Left ventricle myocardium inferior (tissue), 1 donor: ENCODE data around the gene LCN1. TPM values are rescaled to one million over a fixed set of nuclear protein-coding genes. Genes with fewer than 3 reads are reported as not detected.

Source experiments
- DNase-seq: peaks from one replicate; pipeline ENCODE4 v3.0.0-alpha.2; 2020
- H3K27ac ChIP-seq: fragments of 200-600 bp; replicated peaks from 2 replicates; pipeline ENCODE4 v1.8.0; 2021
- H3K27me3 ChIP-seq: fragments of 200-600 bp; 2 replicates; pipeline ENCODE4 v1.8.0; 2021; ENCODE audit warnings: low read depth
- H3K36me3 ChIP-seq: fragments of 200-600 bp; 2 replicates; pipeline ENCODE4 v1.8.0; 2021
- H3K4me1 ChIP-seq: fragments of 200-600 bp; 2 replicates; pipeline ENCODE4 v1.8.0; 2021
- H3K4me3 ChIP-seq: fragments of 200-600 bp; 2 replicates; pipeline ENCODE4 v1.8.0; 2021; ENCODE audit warnings: mild to moderate bottlenecking, moderate library complexity
- H3K9me3 ChIP-seq: fragments of 200-600 bp; replicated peaks from 2 replicates; pipeline ENCODE4 v1.8.0; 2021
- CTCF ChIP-seq: fragments of 200-600 bp; IDR thresholded peaks from 2 replicates; pipeline ENCODE4 v1.8.0; 2021; ENCODE audit warnings: antibody characterized with exemption, mild to moderate bottlenecking, borderline replicate concordance
- intact Hi-C: fragments of 100-400 bp; cut with micrococcal nuclease; formaldehyde crosslinking; loops from one replicate; pipeline ENCODE4 v1.11.0; 2022
- total RNA-seq: library from RNA; stranded (reverse); fragmentation: NEBNext Ultra II Directional; extraction: Animal tissue kit (Norgen Biotek cat#: 25700); gene quantifications from one replicate; pipeline ENCODE4 v1.2.1, GENCODE V29; 2021
- donor health status: DM: no; HTN: yes; CAD: no; lungs with severe emphysema.

LCN1 gene
- total RNA-seq, 1 donor from 2014 or later, result not detected

DNA sequence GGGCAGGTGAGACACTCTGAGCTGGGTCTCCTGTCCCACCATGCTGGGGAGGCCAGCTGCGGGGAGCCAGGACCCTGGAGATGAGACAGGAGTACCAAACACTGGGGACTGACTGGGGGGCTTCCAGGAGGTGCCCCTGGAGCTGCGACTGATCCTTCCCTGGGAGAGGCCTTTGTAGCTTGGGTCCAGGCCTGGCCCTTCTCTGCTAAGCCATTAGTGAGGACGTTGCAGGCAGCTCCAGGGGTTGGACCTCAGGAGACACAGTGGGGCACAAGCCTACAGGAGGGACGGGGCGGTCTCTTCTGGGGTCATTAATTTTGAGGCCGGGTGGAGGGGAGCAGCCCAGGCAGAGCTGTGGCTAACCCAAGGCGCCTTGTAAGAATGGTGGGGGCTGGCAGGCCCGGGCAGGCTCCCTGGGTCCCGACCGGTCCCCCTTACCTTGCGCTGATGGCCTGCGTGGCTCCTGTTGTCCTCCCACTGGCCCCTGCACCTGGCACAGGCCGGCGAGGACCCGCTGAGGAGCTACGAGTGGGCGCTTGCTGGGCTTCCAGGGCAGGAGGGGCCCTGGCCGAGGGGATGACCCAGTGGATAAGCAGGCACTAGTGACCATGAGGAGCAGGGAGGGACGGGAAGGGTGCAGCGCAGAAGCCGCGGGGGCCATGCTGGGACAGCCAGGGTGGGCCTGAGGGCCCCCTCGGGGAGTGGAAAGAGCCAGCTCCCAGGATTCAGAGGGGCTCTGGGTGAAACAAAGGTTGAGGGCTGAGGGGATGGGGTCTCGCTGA, 15.6 kb upstream of the LCN1 start:
- H3K27me3 ChIP-seq, result no peaks in the 10 kb centered on the region
- TF ChIP-seq CTCF, result no peak
- peaks cover 34% of the 10 kb centered on the region for H3K4me1 ChIP-seq
- no peak overlapping the region for H3K4me3 ChIP-seq
- peaks cover 20% of the 10 kb centered on the region for H3K9me3 ChIP-seq
- no peak overlapping the region for H3K27ac ChIP-seq
- peaks cover 34% of the 10 kb centered on the region for H3K36me3 ChIP-seq
- intact Hi-C loops, result no loop called here
- DNase-seq, result no peak

DNA sequence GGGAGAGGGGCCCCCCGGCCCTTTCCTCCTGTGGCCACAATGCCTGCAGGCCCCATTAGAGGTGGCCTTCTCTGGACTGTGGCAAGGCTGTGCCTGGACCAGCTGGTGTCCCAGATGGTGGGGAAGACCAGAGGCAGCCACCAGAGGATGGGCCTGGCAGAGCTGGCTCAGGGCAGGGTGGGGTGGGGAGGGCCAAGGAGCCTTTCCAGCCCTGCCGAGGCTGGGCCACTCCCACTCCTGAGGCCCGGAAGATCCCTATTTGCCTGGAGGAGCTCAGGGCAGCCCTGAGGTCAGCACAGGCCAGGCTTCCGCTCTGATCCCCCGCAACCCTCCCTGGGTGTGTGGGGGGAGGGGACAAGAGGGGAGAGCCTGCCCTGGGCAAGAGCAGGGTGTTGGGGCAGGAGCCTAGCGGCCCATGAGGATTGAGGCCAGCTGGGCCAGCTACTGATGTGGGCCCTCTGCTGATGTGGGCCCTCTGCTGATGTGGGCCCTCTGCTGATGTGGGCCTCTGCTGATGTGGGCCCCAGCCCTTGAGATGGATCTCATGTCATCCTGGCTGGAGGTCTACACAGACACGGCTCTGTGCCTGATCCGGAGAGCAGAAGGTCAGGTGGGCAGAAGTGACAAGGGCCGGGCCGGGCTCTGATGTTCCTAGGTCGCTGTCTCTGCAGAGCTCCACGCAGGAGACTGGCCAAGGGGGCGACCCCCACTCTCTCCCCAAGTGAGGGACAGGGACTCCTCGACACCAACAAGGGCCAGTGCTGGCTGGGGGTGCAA, 14.7 kb upstream of the LCN1 start:
- TF ChIP-seq CTCF, result no peak
- DNase-seq, result no peak
- intact Hi-C loops, result no loop called here

GRCh38 chr9:135507104-135508035, 13.9 kb upstream of the LCN1 start:
- TF ChIP-seq CTCF, result no peak
- H3K4me1 ChIP-seq, result peaks cover 17% of the 10 kb centered on the region
- H3K27me3 ChIP-seq, result no peaks in the 10 kb centered on the region
- peaks cover 20% of the 10 kb centered on the region for H3K9me3 ChIP-seq
- no peak for DNase-seq
- H3K4me3 ChIP-seq, result no peak overlapping the region
- intact Hi-C loops, result no loop called here
- H3K27ac ChIP-seq, result no peak overlapping the region
- H3K36me3 ChIP-seq, result peaks cover 29% of the 10 kb centered on the region

More for the DNA sequence above, 14.7 kb upstream of the LCN1 start:
- no peak overlapping the region for H3K4me3 ChIP-seq
- H3K9me3 ChIP-seq, result peaks cover 20% of the 10 kb centered on the region
- H3K4me1 ChIP-seq, result peaks cover 25% of the 10 kb centered on the region
- no peaks in the 10 kb centered on the region for H3K27me3 ChIP-seq
- H3K27ac ChIP-seq, result no peak overlapping the region
- H3K36me3 ChIP-seq, result peaks cover 34% of the 10 kb centered on the region

DNA sequence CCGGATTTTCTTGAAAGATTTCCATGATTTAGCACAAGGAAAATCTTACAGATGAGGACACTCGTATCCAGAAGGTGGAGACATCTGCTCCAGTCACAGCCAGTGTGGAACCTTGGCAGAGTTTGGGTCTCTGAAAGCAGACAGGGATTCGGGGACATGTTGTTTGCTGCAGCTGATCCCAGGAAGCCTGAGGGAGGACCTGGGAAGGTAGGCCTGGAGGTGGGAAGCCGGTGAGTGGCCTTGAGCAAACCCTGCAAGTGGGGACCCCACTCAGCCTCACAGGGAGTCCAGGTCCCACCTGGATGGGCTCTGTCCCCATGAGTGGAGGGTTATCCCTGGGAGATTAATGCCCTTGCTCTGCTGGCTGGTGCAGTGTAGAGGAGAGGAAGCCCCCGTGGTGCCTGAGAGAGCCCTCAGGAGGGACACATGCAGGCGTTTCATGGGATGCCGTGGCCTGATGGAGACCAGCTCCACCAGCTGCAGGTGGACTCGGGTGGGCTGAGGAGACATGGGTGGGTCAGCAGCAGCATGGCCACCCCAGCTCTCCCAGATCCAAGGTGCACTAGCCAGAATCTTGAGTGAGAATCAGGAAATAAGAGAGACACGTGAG, 12.9 kb upstream of the LCN1 start:
- no peak overlapping the region for H3K27ac ChIP-seq
- peaks cover 20% of the 10 kb centered on the region for H3K9me3 ChIP-seq
- no peak for DNase-seq
- H3K27me3 ChIP-seq, result no peaks in the 10 kb centered on the region
- peaks cover 14% of the 10 kb centered on the region for H3K4me1 ChIP-seq
- no peak overlapping the region for H3K4me3 ChIP-seq
- H3K36me3 ChIP-seq, result peaks cover 20% of the 10 kb centered on the region
- TF ChIP-seq CTCF, result no peak
- intact Hi-C loops, result no loop called here

DNA sequence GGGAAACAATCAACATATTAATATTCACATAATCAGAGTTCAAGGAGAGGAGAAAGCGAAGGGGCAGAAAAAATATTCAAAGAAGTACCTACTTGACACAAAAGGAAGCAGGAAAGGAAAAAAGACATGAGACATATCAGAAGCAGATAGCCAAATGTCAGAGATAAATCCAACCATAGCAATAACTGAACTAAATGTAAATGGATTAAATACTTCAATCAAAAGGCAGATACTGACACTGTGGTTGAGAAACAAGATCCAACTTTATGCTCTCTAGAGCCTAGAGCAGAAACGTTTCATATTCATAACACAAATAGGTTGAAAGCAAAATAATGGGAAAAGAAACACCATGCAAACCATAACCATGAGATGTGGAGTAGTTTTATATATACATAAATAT, 11.8 kb upstream of the LCN1 start:
- intact Hi-C loops, result no loop called here

More for the DNA sequence above, 11.8 kb upstream of the LCN1 start:
- H3K4me1 ChIP-seq, result peaks cover 11% of the 10 kb centered on the region
- peaks cover 1% of the 10 kb centered on the region for H3K27me3 ChIP-seq
- peaks cover 8% of the 10 kb centered on the region for H3K36me3 ChIP-seq
- no peak for TF ChIP-seq CTCF
- no peak for DNase-seq
- no peak overlapping the region for H3K4me3 ChIP-seq
- H3K27ac ChIP-seq, result no peak overlapping the region
- H3K9me3 ChIP-seq, result peaks cover 20% of the 10 kb centered on the region
